ENCODE data around the gene CBX5.

The CBX5 gene

DNA sequence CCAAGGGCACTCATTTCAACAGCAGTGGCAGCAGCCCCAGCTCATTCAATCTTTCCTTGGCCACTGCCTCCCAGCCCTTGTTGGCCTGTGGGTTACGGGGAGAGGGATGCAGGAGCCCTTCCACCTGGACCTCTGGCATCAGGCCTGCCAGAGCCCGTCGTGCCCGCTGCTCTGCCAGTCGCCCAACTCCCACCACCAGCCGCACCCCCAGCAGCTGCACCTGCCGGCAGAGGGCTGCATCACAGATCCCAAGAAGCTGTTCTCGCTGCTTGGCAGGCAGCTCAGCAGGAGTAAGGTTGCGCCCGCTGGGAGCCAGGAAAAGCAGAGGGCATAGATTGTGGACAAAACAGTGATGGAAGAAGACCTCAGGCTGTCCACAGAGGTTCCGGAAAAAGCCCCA lies 97.8 kb downstream of the CBX5 start:
- no peak for DNase-seq (ENCODE audit: low spot score)
- TF ChIP-seq, protein P1, sequence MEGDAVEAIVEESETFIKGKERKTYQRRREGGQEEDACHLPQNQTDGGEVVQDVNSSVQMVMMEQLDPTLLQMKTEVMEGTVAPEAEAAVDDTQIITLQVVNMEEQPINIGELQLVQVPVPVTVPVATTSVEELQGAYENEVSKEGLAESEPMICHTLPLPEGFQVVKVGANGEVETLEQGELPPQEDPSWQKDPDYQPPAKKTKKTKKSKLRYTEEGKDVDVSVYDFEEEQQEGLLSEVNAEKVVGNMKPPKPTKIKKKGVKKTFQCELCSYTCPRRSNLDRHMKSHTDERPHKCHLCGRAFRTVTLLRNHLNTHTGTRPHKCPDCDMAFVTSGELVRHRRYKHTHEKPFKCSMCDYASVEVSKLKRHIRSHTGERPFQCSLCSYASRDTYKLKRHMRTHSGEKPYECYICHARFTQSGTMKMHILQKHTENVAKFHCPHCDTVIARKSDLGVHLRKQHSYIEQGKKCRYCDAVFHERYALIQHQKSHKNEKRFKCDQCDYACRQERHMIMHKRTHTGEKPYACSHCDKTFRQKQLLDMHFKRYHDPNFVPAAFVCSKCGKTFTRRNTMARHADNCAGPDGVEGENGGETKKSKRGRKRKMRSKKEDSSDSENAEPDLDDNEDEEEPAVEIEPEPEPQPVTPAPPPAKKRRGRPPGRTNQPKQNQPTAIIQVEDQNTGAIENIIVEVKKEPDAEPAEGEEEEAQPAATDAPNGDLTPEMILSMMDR (IDR thresholded peaks at IDR 0.05; ENCODE audit: extremely low read depth, missing control alignments): no peak

Measured in GM20000 (cell line).